CD14-positive monocyte (primary cell): ENCODE results near the gene PHACTR3. TPM values are rescaled to one million over a fixed set of nuclear protein-coding genes. Genes with fewer than 3 reads are reported as not detected.
A peak's percentile ranks its signal among the peaks of the same experiment; 100 is the strongest.

ENCODE experiments used
- DNase-seq, 3 donors: peaks; one replicate each; pipeline ENCODE4 v3.0.0-alpha.2; 2011 to 2022
- H2AFZ ChIP-seq: 2 replicates; pipeline ENCODE4 v1.6.0; 2012; ENCODE audit warnings: mild to moderate bottlenecking, low read depth, low read length, inconsistent platforms; ENCODE audit not compliant: insufficient read depth, poor library complexity, severe bottlenecking
- H3K27ac ChIP-seq, 2 donors: 1 replicate in 1 of 2; 2 replicates in 1 of 2; pipeline ENCODE4 v1.5.1; 2012 to 2013; ENCODE audit warnings: low read length in 2 of 2, control low read depth in 1 of 2, inconsistent platforms in 1 of 2, low read depth in 1 of 2, mild to moderate bottlenecking in 1 of 2
- H3K27me3 ChIP-seq, 2 donors: one replicate each; pipeline versions ENCODE4 v1.6.0 to v1.6.1; 2011 to 2013; ENCODE audit warnings: low read length in 2 of 2; ENCODE audit not compliant: control insufficient read depth in 2 of 2, insufficient read depth in 2 of 2
- H3K36me3 ChIP-seq, 2 donors: replicated peaks in 1 of 2; 1 replicate in 1 of 2; 2 replicates in 1 of 2; pipeline versions ENCODE4 v1.5.1 to v1.6.1; 2012 to 2013; ENCODE audit warnings: low read length in 2 of 2, control low read depth in 1 of 2, inconsistent platforms in 1 of 2, mild to moderate bottlenecking in 1 of 2; ENCODE audit not compliant: insufficient read depth in 2 of 2, control insufficient read depth in 1 of 2
- H3K4me1 ChIP-seq, 2 donors: 1 replicate in 1 of 2; 2 replicates in 1 of 2; pipeline versions ENCODE4 v1.5.1 to v1.6.1; 2012 to 2013; ENCODE audit warnings: low read length in 2 of 2, control low read depth in 1 of 2, inconsistent platforms in 1 of 2, mild to moderate bottlenecking in 1 of 2, moderate library complexity in 1 of 2; ENCODE audit not compliant: insufficient read depth in 2 of 2, control insufficient read depth in 1 of 2
- H3K4me2 ChIP-seq: replicated peaks from 2 replicates; pipeline ENCODE3; 2012; ENCODE audit warnings: low read length, moderate library complexity, mild to moderate bottlenecking; ENCODE audit not compliant: poor library complexity, severe bottlenecking; ENCODE audit errors: extremely low read depth
- H3K4me3 ChIP-seq, 3 experiments: fragments of 200-600 bp in 1 of 3; sonication (generic) in 1 of 3; replicated peaks in 1 of 3; 1 replicate in 2 of 3; 2 replicates in 1 of 3; pipeline ENCODE4 v1.5.1; 2011 to 2013; ENCODE audit warnings: low read length in 3 of 3, mild to moderate bottlenecking in 3 of 3, control low read depth in 2 of 3, low read depth in 2 of 3, inconsistent platforms in 1 of 3, moderate library complexity in 1 of 3
- H3K79me2 ChIP-seq: 2 replicates; pipeline ENCODE4 v1.6.0; 2012; ENCODE audit warnings: mild to moderate bottlenecking, control low read depth, inconsistent platforms, low read length, moderate library complexity; ENCODE audit not compliant: insufficient read depth
- H3K9ac ChIP-seq: 2 replicates; pipeline ENCODE4 v1.6.0; 2017; ENCODE audit warnings: low read length, mild to moderate bottlenecking; ENCODE audit not compliant: insufficient read depth, poor library complexity, severe bottlenecking
- H3K9me3 ChIP-seq, 2 donors: replicated peaks in 1 of 2; 1 replicate in 1 of 2; 2 replicates in 1 of 2; pipeline versions ENCODE4 v1.5.1 to v1.6.1; 2012 to 2013; ENCODE audit warnings: low read length in 2 of 2, control low read depth in 1 of 2; ENCODE audit not compliant: control insufficient read depth in 1 of 2, insufficient read depth in 1 of 2
- H4K20me1 ChIP-seq: 2 replicates; pipeline ENCODE4 v1.6.0; 2012; ENCODE audit warnings: mild to moderate bottlenecking, low read length, control low read depth, moderate library complexity; ENCODE audit not compliant: insufficient read depth
- H3K27ac Mint-ChIP-seq, 7 donors: one replicate each; pipeline ENCODE4 v1.8.0; 2020; ENCODE audit warnings: mild to moderate bottlenecking in 7 of 7, mixed read lengths in 7 of 7, moderate library complexity in 6 of 7, inconsistent platforms in 2 of 7
- H3K27me3 Mint-ChIP-seq, 3 donors: one replicate each; pipeline ENCODE4 v1.8.0; 2021 to 2022; ENCODE audit warnings: low read depth in 3 of 3, mild to moderate bottlenecking in 3 of 3, mixed read lengths in 3 of 3, moderate library complexity in 3 of 3, inconsistent platforms in 1 of 3
- H3K36me3 Mint-ChIP-seq, 2 donors: one replicate each; pipeline ENCODE4 v1.8.0; 2020; ENCODE audit warnings: mixed read lengths in 2 of 2, inconsistent platforms in 1 of 2, mild to moderate bottlenecking in 1 of 2
- H3K4me1 Mint-ChIP-seq: one replicate; pipeline ENCODE4 v1.8.0; 2020; ENCODE audit warnings: mild to moderate bottlenecking, mixed read lengths
- H3K4me3 Mint-ChIP-seq, 2 donors: one replicate each; pipeline ENCODE4 v1.8.0; 2020; ENCODE audit warnings: mild to moderate bottlenecking in 2 of 2, mixed read lengths in 2 of 2, moderate library complexity in 1 of 2
- H3K9me3 Mint-ChIP-seq, 7 donors: one replicate each; pipeline ENCODE4 v1.8.0; 2020 to 2022; ENCODE audit warnings: mixed read lengths in 7 of 7, mild to moderate bottlenecking in 6 of 7, moderate library complexity in 6 of 7, inconsistent platforms in 2 of 7
- WGBS: methylation state at CpG from one replicate; pipeline ENCODE4 v1.1.5; 2013; ENCODE audit warnings: missing lambda C conversion rate; ENCODE audit not compliant: insufficient coverage; 5-methylcytosine and 5-hydroxymethylcytosine counted together
- intact Hi-C, 2 donors: fragments of 100-400 bp; cut with micrococcal nuclease; formaldehyde crosslinking; loops; one replicate each; pipeline versions ENCODE4 v1.15.0 to v1.15.1; 2023
- polyA plus RNA-seq, 3 donors: library from polyadenylated mRNA; depleted of rRNA in 1 of 3; unstranded in 2 of 3; stranded (reverse) in 1 of 3; fragments of 300-500 nt in 2 of 3; fragments of >200 nt in 1 of 3; fragmentation: Illumina TruSeq in 2 of 3; gene quantifications; 1 replicate in 2 of 3; 2 replicates in 1 of 3; pipeline ENCODE4 v1.2.3, GENCODE V29; 2012 to 2021
- TF ChIP-seq, protein P1 (sequence below): fragments of 200-600 bp; IDR thresholded peaks from one replicate; pipeline ENCODE4 v1.8.0; 2022; ENCODE audit warnings: antibody characterized with exemption, mild to moderate bottlenecking

Gene PHACTR3
- polyA plus RNA-seq, 3 donors: 0.11 to 0.17 TPM; not detected in 1

GRCh38 chr20:59586613-59587012 is 17.7 kb upstream of the PHACTR3 start:
- Mint-ChIP-seq H3K27me3 (peaks cover under 1 to 19% (median 6%) of the 10 kb centered on the region in 3 donors), H3K36me3 (no peaks in the 10 kb centered on the region), H3K27ac (no peak overlapping the region), H3K4me1 (peaks cover 4% of the 10 kb centered on the region), H3K4me3 (no peak overlapping the region), H3K9me3 (peaks cover 0 to 6% (median 2%) of the 10 kb centered on the region in 7 donors)
- H3K4me1 ChIP-seq: no peaks in the 10 kb centered on the region
- WGBS: 87% methylated on average over 5 of the region's 6 CpGs
- H2AFZ ChIP-seq: no peak overlapping the region
- no peaks in the 10 kb centered on the region for H3K79me2 ChIP-seq
- no peak for DNase-seq
- no peak overlapping the region for H3K4me3 ChIP-seq
- no peak overlapping the region for H3K4me2 ChIP-seq
- H3K9ac ChIP-seq: no peak overlapping the region
- H4K20me1 ChIP-seq: no peaks in the 10 kb centered on the region
- TF ChIP-seq, protein P1, sequence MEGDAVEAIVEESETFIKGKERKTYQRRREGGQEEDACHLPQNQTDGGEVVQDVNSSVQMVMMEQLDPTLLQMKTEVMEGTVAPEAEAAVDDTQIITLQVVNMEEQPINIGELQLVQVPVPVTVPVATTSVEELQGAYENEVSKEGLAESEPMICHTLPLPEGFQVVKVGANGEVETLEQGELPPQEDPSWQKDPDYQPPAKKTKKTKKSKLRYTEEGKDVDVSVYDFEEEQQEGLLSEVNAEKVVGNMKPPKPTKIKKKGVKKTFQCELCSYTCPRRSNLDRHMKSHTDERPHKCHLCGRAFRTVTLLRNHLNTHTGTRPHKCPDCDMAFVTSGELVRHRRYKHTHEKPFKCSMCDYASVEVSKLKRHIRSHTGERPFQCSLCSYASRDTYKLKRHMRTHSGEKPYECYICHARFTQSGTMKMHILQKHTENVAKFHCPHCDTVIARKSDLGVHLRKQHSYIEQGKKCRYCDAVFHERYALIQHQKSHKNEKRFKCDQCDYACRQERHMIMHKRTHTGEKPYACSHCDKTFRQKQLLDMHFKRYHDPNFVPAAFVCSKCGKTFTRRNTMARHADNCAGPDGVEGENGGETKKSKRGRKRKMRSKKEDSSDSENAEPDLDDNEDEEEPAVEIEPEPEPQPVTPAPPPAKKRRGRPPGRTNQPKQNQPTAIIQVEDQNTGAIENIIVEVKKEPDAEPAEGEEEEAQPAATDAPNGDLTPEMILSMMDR: no peak
- peaks cover 0 to 3% of the 10 kb centered on the region in 2 donors for H3K9me3 ChIP-seq
- H3K36me3 ChIP-seq: no peaks in the 10 kb centered on the region
- H3K27me3 ChIP-seq: peaks cover 0 to 2% of the 10 kb centered on the region in 2 donors
- intact Hi-C loops: no loop called here
- no peak overlapping the region for H3K27ac ChIP-seq

DNA sequence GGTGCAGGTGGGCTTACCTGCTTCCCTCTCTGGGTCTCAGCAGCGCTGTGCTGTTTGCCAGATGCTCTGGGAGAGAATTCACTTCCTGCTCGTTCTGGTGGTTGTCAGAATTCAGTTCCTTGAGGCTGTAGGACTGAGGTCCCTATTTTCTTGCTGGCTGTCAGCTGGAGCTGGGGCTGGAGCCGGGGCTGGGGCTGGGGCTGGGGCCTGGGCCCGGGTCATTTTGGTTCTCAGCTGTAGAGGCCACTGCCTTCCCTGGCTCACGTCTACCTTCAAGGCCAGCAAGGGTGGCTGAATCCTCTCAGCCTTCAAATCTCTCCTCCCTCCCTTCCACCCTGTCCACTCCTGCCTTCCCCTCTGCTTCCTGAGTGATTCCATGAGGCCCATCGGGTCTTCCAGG is 16.8 kb upstream of the PHACTR3 start:
- Histone ChIP-seq H3K4me3 (no peak overlapping the region), H3K9ac (no peak overlapping the region), H3K27me3 (peaks cover 0 to 2% of the 10 kb centered on the region in 2 donors), H3K27ac (no peak overlapping the region), H3K4me2 (no peak overlapping the region), H3K36me3 (no peaks in the 10 kb centered on the region), H2AFZ (no peak overlapping the region), H4K20me1 (no peaks in the 10 kb centered on the region), H3K79me2 (no peaks in the 10 kb centered on the region), H3K4me1 (no peaks in the 10 kb centered on the region), H3K9me3 (peaks cover 0 to 3% of the 10 kb centered on the region in 2 donors)
- peaks cover 2 to 17% (median 11%) of the 10 kb centered on the region in 3 donors for H3K27me3 Mint-ChIP-seq
- no peaks in the 10 kb centered on the region for H3K36me3 Mint-ChIP-seq
- H3K27ac Mint-ChIP-seq: peak overlapping the region in 1 of 7 donors; percentile 46
- peaks cover 4% of the 10 kb centered on the region for H3K4me1 Mint-ChIP-seq
- no peak overlapping the region for H3K4me3 Mint-ChIP-seq
- intact Hi-C loops: no loop called here
- TF ChIP-seq, protein P1: no peak
- H3K9me3 Mint-ChIP-seq: peaks cover 0 to 6% (median 2%) of the 10 kb centered on the region in 7 donors
- no peak for DNase-seq
- WGBS: 94% methylated on average over 4 of the region's 6 CpGs
